SKM-1 treated with dmso at 0.1 percent for 144 hours (cell line): ENCODE measurements around the gene RMRP.
"Not testable (repeated sequence)": the region's sequence is repeated elsewhere in the genome, so short reads cannot be mapped to it uniquely, and the experiment has no call there.

ENCODE experiments used
- DNase-seq: peaks from one replicate; lab custom pipeline; 2025; ENCODE audit not compliant: unreplicated experiment; lab: John Stamatoyannopoulos, UW

The RMRP gene

GRCh38 chr9:35646153-35646532, 11.7 kb downstream of the RMRP start:
- no peak for DNase-seq

GRCh38 chr9:35645736-35646135, 12.1 kb downstream of the RMRP start:
- not testable (repeated sequence) for DNase-seq

- DNase-seq = no peak
These were observed 14.8 kb downstream of the RMRP start for GRCh38 chr9:35643046-35643445.

GRCh38 chr9:35641478-35641877, 16.3 kb downstream of the RMRP start:
- not testable (repeated sequence) for DNase-seq

GRCh38 chr9:35640431-35640830, 17.4 kb downstream of the RMRP start:
- not testable (repeated sequence) for DNase-seq

DNA sequence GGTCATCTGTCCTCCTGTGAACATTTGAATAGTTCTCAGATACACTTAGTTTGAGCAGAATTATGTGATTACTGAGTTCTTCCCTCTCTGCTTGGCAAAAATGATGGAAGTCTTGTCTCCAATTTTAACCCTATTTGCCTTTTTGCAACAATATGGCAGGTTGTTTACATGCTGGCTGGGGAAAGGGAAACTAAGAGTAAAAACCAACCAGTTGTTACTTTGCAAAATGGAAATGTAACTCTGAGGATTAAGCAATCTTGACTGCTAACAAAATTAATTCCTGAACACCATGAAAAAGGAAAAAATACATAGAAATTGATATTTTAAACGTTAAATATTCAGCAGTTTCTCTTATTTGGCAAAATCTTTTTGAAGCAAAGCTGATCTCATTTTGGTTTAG, 18.2 kb downstream of the RMRP start:
- DNase-seq = no peak

DNA sequence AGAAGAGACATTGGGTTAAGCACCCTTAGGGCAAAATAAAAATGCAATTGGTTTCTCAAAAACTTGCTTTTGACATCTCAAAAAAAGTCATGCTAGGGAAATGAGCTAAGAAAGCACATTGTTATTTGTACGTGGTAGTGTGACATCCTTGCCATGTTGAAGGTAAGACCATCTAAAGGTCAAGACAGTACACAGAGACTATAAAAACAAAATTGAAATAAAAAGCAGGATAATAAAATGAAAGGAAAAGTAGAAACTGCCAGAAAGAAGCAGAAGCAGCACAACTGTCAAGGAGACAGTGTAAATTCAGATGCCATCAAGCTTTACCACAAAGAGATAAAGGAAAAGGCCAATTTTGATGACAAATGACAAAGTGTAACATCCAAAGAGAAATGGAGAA, 18.6 kb downstream of the RMRP start:
- DNase-seq = not testable (repeated sequence)

- not testable (repeated sequence) for DNase-seq
These were observed 19.1 kb downstream of the RMRP start for GRCh38 chr9:35638751-35639150.

- not testable (repeated sequence) for DNase-seq
These were observed 20.3 kb downstream of the RMRP start for GRCh38 chr9:35637427-35637955.

DNA sequence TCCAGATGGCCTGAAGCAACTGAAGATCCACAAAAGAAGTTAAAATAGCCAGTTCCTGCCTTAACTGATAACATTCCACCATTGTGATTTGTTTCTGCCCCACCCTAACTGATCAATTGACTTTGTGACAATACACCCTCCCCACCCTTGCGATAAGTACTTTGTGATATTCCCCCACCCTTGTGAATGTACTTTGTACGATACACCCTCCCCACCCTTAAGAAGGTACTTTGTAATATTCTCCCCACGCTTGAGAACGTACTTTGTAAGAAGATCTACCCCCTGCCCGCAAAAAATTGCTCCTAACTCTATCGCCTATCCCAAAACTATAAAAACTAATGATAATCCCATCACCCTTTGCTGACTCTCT, 21.0 kb downstream of the RMRP start:
- DNase-seq = not testable (repeated sequence)

DNA sequence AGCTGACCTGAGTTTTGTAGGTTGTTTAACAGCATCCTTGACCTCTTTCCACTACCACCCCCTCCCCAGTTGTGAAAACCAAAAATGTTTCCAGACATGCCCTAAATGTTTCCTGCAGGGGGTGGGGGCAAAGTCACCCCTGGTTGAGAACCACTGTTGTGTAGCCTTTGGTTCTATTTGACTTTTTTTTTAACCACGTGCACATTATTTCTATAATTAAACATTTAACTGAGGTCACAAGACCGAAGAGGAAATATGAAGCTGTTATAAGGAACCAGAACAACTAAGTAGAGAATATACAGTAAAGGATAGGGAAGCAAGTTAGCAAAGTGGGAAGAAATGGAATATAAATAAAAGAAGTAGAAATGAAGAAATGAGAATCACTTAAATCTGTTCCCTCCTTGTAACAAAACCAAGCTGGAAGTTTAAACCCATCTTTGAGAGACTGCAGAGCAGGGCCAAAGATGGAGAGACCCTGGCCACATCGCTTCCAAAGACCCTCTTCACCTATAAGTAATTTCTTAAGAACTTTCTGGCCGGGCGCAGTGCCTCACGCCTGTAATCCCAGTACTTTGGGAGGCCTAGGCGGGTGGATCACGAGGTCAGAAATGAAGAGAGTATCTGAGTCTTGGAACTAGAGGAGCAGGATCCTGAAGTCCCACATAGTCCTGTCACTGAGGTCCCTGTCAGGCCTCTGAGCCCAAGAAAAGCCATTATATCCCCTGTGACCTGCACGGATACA, 21.5 kb downstream of the RMRP start:
- no peak for DNase-seq

- no peak for DNase-seq
These were observed 22.1 kb downstream of the RMRP start for GRCh38 chr9:35635730-35636129.

DNA sequence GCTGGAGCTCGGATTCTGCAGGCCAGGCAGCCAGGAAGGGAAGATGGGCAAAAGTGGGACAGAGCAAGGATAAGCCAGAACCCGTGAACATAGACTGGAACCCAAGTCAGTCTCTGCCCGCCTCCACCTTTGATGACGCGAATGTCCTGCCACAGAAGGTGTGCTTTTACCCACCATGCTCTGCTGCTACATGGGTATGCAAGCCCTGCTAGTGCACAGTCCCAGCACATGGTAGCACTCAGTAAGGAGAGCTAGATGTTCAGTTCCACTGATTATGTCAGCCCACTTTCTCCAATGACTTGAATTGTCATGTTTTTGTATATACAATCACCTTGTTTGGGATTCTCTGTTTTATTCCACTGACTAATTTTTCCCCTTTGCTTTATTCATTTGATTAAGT, 28.2 kb downstream of the RMRP start:
- DNase-seq = no peak

GRCh38 chr9:35628389-35628991, 29.3 kb downstream of the RMRP start:
- no peak for DNase-seq

DNA sequence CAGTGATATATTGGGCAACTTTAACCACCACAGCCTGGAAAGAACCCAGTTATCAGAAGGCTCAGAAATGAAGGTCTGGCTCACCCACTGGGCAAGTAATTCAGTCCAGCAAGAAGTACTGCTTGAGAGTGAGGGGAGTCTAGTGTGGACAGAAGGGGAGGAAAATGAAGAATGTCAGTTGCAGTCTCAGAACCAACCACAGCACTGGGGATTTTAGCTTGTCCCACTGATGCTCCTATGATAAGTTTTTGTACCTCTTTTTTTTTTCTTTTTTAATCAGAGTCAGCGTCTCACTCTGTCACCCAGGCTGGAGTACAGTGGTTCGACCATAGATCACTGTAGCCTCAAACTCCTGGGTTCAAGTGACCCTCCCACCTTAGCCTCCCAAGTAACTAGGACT, 30.2 kb downstream of the RMRP start:
- no peak for DNase-seq

GRCh38 chr9:35619800-35620158, 38.0 kb downstream of the RMRP start:
- DNase-seq = no peak

DNA sequence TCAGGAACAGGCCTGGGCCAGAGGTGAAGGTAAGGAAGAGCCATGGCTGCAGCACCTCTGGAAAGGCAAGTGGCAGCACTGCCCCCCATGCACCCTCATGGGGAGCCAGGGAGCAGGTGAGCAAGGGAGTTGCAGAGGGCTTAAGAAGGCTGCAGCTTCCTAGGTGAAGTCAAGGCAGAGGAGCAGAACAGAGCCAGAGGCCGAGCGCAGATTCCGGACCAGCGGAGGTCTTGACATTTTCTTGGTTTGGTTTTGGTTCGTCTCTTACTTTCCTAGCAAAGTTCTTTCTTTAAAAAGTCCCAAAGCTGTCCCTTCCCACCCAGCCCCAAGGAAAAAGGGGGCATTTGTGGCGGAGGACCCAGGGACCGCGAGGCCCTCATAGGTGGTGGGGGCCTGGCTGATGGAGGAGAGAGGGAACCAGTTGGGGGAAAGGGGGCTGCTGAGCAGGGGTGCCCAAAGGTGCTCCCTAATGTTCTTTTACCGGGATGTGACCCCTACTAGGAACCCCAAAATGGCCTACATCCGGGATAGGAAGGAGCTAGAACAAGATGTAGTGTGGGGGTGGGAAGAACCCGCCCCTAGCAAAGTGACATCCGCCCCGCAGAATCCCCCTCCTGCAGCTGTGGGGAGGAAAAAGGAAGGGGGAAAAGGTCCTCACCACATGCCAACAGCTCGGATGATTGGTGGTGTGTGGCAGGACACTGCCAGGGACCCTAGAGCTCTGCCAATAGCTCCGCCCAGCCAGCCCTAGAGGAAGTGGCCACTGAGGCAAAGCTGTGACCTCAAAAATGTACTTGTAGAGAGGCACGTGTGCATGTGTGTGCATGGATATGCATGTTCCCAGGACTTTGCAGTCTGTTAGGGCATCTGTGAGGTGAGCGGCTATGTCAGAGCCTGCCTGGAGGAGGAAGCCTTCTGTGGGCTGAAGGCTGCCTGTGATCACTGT, 38.7 kb downstream of the RMRP start:
- DNase-seq = peak; percentile 39

- peak; percentile 8 for DNase-seq
These were observed 39.5 kb downstream of the RMRP start, which contains the start of gene CD72 for GRCh38 chr9:35618325-35618727. Gene CD72 (minus strand): TSS chr9:35618413. CDS start chr9:35618303, 110 bp downstream.

- DNase-seq = no peak
These were observed 40.3 kb downstream of the RMRP start for GRCh38 chr9:35617548-35617947.

- DNase-seq = no peak
These were observed 40.9 kb downstream of the RMRP start for GRCh38 chr9:35616681-35617459.
